ENCODE measurements around the gene DCAF12L2. TPM values are rescaled to one million over a fixed set of nuclear protein-coding genes. Genes with fewer than 3 reads are reported as not detected.

DCAF12L2 gene
- total RNA-seq, 1 experiment from 2014 or later: not detected

GRCh38 chrX:126170720-126171119 lies 4.6 kb upstream of the DCAF12L2 start:
- H3K27me3 ChIP-seq (replicated peaks; ENCODE audit: control insufficient read depth, insufficient read depth, low read length): no peaks in the 10 kb centered on the region
- H3K9me3 ChIP-seq: no peaks in the 10 kb centered on the region
- POLR2A ChIA-PET: no interaction called here
- Mint-ChIP-seq H3K27me3 (ENCODE audit: insufficient read depth, unreplicated experiment) (no peaks in the 10 kb centered on the region), H3K36me3 (ENCODE audit: insufficient read depth, unreplicated experiment) (no peaks in the 10 kb centered on the region), H3K4me1 (ENCODE audit: low read depth, unreplicated experiment) (no peaks in the 10 kb centered on the region), H3K4me3 (ENCODE audit: unreplicated experiment) (no peak overlapping the region), H3K9me3 (ENCODE audit: unreplicated experiment) (no peaks in the 10 kb centered on the region), H3K27ac (ENCODE audit: unreplicated experiment) (no peak overlapping the region)
- no peak overlapping the region for H3K4me3 ChIP-seq (ENCODE audit: low read depth, low read length)
- H3K4me1 ChIP-seq: no peaks in the 10 kb centered on the region
- CTCF ChIA-PET: no interaction called here
- TF ChIP-seq CTCF (IDR thresholded peaks at IDR 0.05; ENCODE audit: insufficient read depth in 1 of 2, low read depth in 1 of 2, low read length in 1 of 2, severe bottlenecking in 1 of 2, unreplicated experiment in 1 of 2): no peak
- DNase-seq: no peak
- no TSS peak for BruUV-seq (replicated peaks)
- intact Hi-C loops (cut with micrococcal nuclease; ENCODE audit: unreplicated experiment): no loop called here
- H3K36me3 ChIP-seq (ENCODE audit: control insufficient read depth, insufficient read depth, low read length): no peaks in the 10 kb centered on the region

GRCh38 chrX:126167560-126167959 lies 1.5 kb upstream of the DCAF12L2 start:
- Histone ChIP-seq H3K27me3 (replicated peaks; ENCODE audit: control insufficient read depth, insufficient read depth, low read length) (no peaks in the 10 kb centered on the region), H3K9me3 (no peaks in the 10 kb centered on the region), H3K36me3 (ENCODE audit: control insufficient read depth, insufficient read depth, low read length) (no peaks in the 10 kb centered on the region), H3K4me1 (no peaks in the 10 kb centered on the region), H3K4me3 (ENCODE audit: low read depth, low read length) (no peak overlapping the region)
- Mint-ChIP-seq H3K4me3 (ENCODE audit: unreplicated experiment) (no peak overlapping the region), H3K27ac (ENCODE audit: unreplicated experiment) (no peak overlapping the region), H3K27me3 (ENCODE audit: insufficient read depth, unreplicated experiment) (no peaks in the 10 kb centered on the region), H3K36me3 (ENCODE audit: insufficient read depth, unreplicated experiment) (no peaks in the 10 kb centered on the region), H3K9me3 (ENCODE audit: unreplicated experiment) (no peaks in the 10 kb centered on the region), H3K4me1 (ENCODE audit: low read depth, unreplicated experiment) (no peaks in the 10 kb centered on the region)
- no peak for DNase-seq
- no TSS peak for BruUV-seq (replicated peaks)
- intact Hi-C loops (cut with micrococcal nuclease; ENCODE audit: unreplicated experiment): no loop called here
- no peak for TF ChIP-seq CTCF (IDR thresholded peaks at IDR 0.05; ENCODE audit: insufficient read depth in 1 of 2, low read depth in 1 of 2, low read length in 1 of 2, severe bottlenecking in 1 of 2, unreplicated experiment in 1 of 2)
- CTCF ChIA-PET: no interaction called here
- POLR2A ChIA-PET: no interaction called here

GRCh38 chrX:126165401-126165720 lies 728 bp downstream of the DCAF12L2 start:
- H3K27me3 Mint-ChIP-seq (ENCODE audit: insufficient read depth, unreplicated experiment): no peaks in the 10 kb centered on the region
- no peak for DNase-seq
- no peak for TF ChIP-seq CTCF (IDR thresholded peaks at IDR 0.05; ENCODE audit: insufficient read depth in 1 of 2, low read depth in 1 of 2, low read length in 1 of 2, severe bottlenecking in 1 of 2, unreplicated experiment in 1 of 2)
- Histone ChIP-seq H3K27me3 (replicated peaks; ENCODE audit: control insufficient read depth, insufficient read depth, low read length) (no peaks in the 10 kb centered on the region), H3K9me3 (no peaks in the 10 kb centered on the region), H3K36me3 (ENCODE audit: control insufficient read depth, insufficient read depth, low read length) (no peaks in the 10 kb centered on the region), H3K4me1 (no peaks in the 10 kb centered on the region), H3K4me3 (ENCODE audit: low read depth, low read length) (no peak overlapping the region)
- ChIA-PET POLR2A (no interaction called here), CTCF (no interaction called here)
- no TSS peak for BruUV-seq (replicated peaks)
- no peaks in the 10 kb centered on the region for H3K4me1 Mint-ChIP-seq (ENCODE audit: low read depth, unreplicated experiment)
- no peaks in the 10 kb centered on the region for H3K36me3 Mint-ChIP-seq (ENCODE audit: insufficient read depth, unreplicated experiment)
- no peak overlapping the region for H3K4me3 Mint-ChIP-seq (ENCODE audit: unreplicated experiment)
- H3K9me3 Mint-ChIP-seq (ENCODE audit: unreplicated experiment): no peaks in the 10 kb centered on the region
- intact Hi-C loops (cut with micrococcal nuclease; ENCODE audit: unreplicated experiment): no loop called here
- no peak overlapping the region for H3K27ac Mint-ChIP-seq (ENCODE audit: unreplicated experiment)
